NK-92 (cell line): Measurements from ENCODE around the gene KCTD1.
"Not testable (repeated sequence)": the region's sequence is repeated elsewhere in the genome, so short reads cannot be mapped to it uniquely, and the experiment has no call there.

Experiments used
- DNase-seq: peaks from one replicate; lab custom pipeline; 2025; ENCODE audit not compliant: unreplicated experiment; lab: John Stamatoyannopoulos, UW

The KCTD1 gene

DNA sequence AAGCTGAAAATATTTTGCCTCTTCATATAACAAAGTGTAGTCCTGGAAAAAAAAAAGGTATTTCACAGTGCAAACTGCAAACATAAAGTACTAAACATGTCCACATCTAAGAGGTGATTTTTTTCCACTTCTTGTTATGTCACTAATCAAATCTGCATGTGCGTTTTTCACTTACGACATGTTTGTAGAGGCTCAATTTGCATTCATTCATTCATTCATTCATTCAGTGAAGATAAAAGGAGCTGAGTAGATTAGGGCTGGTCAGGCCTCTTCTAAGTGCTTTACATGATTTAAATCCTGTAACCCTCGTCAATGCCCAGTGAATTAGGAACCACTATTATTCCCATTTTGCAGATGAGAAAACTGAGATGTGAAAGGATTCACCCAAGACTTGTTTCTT lies 88.5 kb downstream of the KCTD1 start:
- no peak for DNase-seq

DNA sequence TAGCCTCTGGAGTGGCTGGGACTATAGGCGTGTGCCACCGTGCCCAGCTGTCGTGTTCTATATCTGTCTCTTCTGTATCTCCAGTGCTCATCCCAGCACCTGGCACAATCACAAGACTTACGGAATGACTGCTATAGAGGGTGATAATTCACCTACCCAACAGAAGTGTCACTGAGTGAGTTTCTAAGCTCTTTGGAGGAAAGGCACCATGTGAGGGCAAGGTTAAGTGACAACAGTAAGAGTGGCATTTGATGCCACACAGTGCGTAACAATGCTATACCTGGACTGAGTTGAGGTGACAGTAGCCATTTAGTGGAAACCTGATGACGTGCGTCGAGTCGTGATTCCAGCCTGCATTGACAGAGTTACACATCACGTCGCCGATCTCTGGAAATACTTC lies 89.0 kb downstream of the KCTD1 start:
- no peak for DNase-seq

DNA sequence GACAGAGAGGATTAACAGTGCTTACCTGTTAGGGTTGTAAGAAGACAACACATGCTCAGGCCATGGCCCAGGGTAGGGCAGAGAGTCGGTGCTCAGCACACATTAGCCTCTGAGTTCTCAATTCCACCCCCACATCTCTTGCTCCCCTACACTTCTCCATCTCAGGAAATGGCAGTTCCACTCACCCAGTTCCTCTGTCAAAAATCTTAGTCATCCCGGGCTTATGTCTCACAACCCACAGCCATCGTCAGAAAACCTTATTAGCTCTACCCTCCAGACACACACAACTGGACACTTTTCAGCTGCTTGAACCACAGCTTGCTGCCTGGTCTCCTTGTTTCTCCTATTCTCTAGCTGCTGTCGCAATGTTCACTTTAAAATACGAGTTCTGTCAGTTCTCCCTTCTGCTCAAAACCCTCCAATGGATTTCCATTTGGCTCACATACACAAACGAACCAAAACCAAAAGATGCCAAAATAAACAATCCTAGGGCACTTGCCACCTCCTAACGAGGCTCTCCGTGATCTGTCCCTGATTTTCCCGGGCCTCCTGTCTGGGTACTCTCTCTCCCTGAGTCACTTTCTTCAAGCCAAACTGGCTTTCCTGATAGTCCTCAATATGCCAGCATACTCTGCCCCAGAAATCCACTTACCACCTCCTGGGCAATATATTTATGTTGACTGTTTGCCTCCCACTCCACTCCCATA lies 89.7 kb downstream of the KCTD1 start:
- DNase-seq: no peak

DNA sequence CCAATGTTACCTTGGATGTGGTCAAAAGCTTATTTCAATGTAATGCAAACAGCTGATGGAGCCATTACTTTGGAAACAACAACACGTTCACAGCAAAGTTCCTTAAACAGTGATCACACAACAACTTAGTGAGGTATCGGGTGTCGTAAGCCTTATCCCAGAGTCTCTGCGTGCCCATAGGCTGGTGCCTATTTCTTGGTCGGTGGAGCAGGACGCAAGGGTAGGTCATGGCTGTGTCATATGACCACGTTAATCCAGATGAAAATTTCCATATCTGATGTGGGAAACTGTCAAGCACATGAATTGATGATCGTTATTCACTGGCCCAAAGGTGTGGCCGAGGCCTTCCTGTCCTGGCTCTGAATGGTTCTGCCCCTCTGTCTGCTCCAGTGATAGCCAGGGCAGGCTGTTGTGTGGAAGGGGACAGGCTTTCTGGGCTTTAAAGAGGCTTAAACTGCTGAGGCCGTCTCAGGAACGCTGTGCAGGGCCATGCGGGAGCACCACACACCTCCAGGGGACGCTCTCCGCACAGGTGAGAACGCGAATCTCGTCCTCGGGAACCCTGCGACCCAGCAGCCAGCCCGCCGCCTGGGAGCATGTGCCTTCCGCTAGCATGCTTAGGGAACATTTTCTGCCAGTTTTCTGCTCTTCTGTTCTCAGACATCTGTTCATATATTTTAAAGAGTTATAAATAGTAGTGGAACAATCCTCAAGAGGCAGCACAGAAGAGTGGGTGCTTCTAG lies 90.6 kb downstream of the KCTD1 start:
- DNase-seq: no peak

DNA sequence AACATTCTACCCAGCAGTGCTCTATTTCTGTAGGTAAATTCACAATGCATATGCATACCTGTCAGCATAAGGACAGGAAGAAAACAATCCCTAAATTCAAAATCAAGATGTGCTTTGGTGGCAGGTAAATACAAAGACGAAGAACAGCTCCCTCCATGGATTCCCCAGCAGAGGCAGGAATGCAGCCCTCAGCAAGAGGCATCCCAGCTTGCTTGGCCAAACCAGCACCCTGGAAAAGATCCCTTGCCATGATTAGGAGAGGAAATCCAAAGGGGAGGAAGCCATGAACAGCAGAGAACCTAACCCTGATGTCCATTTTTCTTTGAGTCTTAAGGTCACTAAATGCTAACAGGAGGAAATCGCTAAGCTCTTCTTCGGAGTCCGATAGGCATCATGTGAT lies 91.2 kb downstream of the KCTD1 start:
- DNase-seq: no peak

DNA sequence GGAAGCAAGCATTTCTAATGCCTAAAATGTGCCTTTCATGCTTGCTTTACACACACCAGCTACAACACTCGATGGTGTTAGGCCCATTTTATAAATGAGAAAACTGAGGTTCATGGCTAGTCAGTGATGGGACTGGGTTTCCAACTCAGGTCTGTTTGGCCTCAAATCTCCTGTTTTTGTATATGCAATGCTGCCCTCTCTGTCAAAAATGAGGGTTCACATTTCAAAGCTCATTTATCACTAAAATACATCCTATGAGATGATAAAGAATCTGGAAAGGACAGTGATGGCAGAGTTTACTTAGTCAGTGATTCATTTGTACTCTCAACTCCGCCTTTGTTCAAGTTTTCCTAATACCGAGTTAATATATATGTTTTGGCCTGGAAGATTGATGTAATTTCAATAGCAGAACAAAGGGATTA lies 92.3 kb downstream of the KCTD1 start:
- DNase-seq: no peak

DNA sequence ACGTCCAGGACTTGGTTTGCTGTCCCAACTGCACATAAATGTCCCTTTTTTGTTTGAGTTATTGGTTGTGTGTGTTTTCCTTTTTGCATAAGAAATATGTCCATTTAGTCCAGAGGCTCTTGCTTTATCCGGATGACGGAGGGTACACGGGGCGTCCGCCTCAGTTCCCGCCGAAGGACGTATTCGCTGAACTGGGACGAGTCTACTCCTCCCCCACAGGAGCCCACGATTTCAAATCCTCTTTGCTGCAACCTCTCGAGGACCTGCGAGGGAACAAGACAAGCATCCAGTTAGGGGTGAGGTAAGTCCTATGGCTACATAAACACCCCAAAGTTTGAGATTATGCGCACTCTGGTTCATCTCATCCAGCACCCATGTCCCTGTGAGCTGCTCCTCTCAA lies 92.7 kb downstream of the KCTD1 start:
- no peak for DNase-seq

DNA sequence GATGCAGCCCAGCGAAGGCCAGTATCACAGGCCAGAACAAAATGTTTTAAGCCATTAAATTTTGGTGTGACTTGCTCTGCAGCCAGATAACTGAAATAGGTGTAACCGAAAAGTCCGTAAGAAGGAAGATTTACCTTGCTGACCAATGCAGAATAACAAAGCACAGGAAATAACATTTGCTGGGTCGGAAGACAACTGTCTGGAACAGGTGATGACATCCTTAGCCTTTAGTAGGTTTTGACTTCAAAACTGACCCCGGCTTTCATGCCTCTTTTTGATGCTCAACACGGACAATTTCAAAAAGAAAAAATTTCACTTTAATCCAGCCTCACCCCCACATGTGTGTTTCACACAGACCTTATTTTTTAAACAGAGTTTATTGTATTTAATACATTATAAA lies 93.7 kb downstream of the KCTD1 start:
- no peak for DNase-seq

DNA sequence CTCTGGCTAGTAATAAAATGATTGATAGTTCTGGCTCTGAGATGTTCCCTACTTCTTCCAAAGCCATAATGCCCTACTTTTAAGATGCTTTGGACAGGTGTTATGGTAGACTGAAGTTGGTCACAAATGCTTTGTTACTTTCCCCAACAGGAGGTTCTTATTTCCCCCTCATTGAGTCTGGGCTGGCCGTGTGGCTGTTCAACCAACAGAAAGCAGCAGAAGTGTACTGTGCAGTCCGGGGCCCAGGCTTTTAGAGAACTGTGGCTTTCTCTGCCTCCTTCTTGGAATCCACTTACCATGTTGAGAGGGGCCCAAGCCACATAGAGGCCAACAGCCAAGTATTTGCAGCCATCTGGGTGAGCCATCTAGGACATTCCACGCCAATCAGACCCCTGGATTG lies 94.2 kb downstream of the KCTD1 start:
- no peak for DNase-seq

DNA sequence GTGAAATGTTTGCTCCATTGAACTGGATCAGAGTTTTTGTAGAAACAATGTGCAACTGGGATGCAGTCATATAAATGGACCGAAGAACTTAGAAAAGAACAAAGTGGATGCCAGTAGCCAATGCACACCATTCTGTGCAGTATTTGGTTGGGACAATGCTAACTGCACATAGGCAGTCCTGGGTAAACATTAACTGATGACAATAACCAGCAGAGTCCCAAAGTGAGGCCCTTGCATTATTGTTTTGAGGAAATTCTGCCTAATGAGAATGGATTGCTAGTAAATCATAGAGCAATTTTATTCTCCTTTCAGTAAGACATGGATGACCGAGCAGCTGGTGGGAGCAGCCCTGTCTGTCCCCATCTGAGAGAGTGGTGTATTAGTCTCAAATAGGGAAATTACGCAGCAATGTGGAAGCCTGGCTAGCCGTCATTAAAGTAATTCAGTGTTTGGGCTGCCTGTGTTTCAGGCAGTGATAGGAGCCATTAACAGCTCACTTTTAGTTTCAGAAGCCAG lies 94.9 kb downstream of the KCTD1 start:
- no peak for DNase-seq

DNA sequence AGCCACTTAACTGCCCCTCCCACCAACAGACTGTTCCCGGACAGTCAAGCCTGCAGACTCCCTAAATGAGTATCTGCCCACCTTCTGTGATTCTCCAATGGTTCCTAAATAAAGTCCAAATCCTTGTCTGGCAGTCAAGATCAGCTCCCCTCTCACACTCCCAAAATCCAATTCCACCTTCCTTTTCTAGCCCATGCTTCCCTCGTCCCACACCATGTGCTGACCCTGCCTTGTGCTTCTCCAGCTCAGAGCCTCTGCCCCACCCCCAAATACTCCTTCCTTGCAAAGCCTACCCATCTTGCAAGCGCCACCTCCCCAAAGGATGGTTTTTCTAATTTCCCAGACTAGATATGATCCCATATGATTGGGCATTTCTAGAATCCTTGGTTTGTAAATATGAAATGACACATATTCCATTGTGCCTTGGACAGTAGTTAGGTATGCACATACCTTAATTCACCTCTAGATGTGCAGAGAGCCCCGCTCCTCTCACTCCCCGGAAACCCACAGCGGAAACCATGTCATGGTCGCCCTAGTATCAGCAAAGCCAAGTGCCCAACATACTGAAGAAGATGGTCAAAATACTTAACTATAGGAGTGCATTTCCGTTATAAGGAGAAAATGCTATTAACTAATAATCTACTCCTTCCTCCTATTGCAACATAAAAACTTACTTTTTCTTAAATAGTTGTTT lies 97.2 kb downstream of the KCTD1 start:
- no peak for DNase-seq

DNA sequence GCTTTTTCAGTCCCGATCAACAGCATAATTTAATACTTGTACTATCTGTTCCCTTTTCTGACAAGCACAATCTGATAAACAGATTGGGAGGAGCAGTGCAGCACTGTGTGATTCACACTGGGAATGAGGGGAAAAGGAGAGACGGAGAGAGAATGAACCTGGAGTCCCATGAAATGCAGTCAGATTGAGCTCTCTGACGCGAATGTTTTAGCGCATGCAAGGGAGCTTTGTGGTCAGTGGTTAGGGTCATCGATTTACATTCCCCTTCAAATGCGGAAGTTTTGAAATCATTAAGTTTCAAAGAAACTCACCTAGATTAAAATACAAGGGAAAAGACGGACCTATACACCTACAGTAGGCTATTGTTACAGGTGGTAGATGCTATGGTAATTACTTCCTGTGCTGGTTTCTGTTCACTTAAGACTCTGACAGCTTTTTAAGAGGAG lies 99.6 kb downstream of the KCTD1 start:
- no peak for DNase-seq

DNA sequence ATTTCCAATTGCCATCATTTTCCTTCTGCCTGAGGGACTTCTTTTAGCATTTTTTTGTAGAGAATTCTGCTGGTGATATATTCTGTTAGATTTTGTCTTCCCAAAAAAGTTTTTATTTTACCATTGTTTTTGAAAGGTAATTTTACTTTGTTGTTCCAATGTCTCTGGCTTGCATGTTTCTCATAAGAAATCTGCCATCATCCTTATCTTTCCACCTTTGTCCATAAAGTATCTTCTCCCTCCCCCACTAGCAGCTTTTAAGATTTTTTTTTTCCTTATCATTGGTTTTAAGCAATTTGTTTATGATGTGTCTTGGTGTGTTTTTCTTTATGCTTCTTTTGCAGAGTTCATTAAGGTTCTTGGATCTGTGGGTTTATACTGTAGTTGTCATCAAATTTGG lies 104.5 kb downstream of the KCTD1 start:
- DNase-seq: no peak

DNA sequence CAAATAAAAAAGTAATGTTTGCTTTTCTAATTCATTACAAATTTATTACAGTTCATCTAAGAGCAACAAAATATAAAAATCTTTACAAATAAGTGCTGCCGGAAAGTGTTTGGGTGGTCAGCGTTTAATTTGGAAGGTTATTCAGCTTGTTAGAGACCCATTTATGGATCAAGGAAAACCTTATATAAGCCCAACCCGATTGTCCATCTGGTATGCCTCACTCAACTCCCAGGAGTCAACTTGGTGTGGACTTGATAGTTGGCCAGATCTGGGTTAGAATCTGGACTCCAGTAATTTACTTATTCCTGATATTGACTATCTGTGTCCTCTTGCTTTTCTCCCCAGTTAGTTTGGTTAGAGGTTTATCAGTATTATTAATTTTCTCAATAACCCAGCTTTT lies 106.2 kb downstream of the KCTD1 start:
- DNase-seq: no peak

DNA sequence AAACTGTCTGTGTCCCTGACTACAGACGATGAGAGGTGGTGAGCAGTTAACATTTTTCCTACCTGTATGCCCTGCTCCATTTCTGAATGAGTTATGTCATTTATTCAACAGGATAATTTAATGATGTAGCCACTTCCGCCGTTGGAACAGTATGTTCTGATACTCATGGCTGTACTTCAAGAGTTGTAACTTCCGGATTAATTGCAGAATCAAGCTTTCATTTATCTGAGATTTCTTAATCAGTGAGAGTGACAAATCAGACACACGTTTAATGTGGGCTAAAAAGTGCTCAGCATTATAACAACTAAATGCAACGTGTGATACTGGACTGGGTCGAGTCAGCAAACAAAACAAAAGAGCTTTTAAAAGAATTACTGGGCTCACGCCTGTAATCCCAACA lies 107.7 kb downstream of the KCTD1 start:
- DNase-seq: no peak

DNA sequence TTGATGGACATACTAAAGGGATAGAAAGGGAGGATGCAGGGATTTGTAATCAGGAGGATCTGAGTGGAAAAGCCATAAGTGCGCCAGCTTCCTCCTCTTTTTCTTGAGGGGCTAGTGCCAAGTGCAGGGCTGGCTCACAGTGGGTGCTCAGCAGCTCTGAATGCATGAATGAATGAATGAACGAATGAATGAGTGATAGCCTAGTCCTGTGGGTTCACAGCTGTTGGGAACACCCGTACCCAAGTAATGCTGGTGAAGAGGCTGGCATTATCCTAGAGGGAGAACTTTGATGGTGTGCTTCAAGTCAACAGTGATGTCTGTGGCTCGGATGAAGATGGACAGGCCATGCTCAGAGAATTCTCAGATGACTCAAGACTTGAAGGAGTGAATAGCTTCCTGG lies 108.8 kb downstream of the KCTD1 start:
- no peak for DNase-seq

DNA sequence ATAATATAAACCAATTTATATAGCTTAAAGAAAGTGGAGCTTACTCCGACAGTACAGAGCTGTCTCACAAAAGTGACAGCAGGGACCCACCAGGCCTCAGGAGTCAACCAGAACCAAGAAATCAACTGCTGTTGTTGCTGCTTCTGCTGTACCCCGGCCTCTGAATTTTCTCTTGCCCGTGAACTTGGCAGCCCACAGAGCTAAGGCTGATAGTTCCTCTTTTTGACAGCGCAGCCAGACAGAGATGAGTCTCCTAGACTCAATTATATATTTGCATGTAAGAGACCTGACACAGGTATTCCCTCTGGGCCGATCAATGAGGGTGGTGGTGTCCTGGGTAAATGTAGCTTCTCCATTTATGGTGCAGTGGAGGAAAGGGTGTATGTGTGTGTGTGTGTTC lies 109.4 kb downstream of the KCTD1 start:
- DNase-seq: no peak

DNA sequence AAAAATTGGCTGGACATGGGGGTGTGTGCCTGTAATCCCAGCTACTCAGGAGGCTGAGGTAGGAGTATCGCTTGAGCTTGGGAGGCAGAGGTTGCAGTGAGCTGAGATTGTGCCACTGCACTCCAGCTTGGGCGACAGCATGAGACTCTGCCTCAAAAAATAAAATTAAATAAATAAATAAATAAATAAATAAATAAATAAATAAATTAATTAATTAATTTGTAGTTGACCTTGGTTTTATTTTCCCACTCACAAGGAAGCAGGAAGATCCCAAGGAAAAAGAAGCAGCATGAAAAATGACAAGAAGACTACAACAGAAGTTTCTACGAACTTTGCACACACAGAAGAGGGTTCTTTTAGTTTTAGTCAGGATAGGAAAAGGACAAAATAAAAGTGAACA lies 110.7 kb downstream of the KCTD1 start:
- DNase-seq: not testable (repeated sequence)

DNA sequence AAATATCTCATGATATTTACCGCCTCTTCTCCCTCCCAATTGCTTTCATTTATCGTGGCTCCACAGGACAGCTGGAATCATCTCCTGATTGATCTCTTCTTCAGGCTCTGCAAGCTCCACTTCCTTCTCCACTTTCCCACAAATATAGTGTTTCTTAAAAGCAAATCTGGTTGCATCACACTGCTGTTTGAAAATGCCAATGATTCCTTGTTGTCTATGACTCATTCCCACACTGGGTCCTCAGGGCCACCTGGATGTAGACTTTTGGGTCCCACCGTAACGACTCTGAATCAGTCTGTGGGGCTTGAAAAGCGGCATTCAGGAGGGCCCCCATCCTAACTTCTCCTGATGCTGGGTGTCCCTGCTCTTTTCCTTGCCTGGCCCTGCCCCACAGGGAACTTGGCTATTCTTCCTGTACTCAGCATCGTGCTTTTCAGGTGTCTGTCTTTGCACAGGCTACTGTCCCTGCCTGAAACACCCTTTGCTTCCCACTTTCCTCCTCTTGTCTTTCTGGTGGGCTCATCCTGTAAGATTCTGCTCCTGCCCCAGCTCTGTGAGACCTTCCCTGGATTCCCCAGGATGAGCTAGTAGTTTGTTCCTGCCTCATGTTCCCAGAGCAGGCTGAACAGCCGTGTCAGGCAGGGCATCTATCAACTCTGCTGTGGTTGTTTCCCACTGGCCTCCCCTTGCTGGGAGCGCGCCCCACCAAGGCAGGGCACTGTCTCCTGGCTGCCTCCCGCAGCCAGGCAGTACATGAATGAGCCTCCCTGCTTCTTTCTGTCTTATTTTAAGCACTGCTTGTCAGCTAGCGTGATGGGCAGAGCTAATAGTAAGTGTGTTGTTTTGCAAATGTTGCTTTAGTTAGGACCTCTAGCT lies 111.9 kb downstream of the KCTD1 start:
- DNase-seq: no peak

DNA sequence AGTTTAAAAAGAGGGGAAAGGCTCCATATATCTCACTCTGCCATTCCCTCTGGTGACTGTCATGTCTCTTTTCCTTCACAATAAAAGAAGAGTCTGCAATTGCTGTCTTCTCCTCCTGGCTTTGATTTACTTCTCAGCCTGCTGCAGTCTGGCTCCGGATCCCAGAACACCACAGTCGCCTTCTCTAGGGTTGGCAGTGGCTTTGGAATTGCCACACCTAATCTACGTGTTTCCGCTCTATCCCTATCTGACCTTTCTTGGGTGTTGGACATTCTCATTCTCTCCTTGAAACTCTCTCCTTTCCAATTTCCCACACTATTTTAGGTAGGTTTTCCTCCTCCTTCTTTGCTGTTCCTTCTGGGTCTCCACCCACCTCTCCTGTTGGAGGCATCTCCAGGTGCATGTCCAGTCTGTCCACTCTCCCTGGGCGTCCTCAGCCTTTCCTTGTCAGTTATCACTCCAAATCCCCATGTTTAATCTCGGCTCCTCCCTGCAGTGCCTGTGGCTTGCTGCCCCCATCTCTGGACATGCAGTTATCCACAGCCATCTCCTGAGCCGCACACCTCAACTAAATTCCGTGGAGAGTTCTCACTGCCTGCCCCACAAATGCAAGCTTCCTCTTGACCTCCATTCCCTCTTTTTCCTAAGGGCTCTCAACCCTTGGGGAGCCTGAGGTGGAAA lies 112.8 kb downstream of the KCTD1 start:
- DNase-seq: no peak
